Activated gamma-delta T cell (primary cell): ENCODE measurements around the gene CCL3.
"Not testable (repeated sequence)": the region's sequence is repeated elsewhere in the genome, so short reads cannot be mapped to it uniquely, and the experiment has no call there.

Experiments
- DNase-seq: peaks from one replicate; lab custom pipeline; 2025; lab: John Stamatoyannopoulos, UW
- total RNA-seq, 2 donors: gene quantifications; one replicate each; lab custom pipeline; 2026; lab: John Stamatoyannopoulos, UW

The CCL3 gene
- 2.5 to 19.2 reads per million in 2 donors for total RNA-seq

DNA sequence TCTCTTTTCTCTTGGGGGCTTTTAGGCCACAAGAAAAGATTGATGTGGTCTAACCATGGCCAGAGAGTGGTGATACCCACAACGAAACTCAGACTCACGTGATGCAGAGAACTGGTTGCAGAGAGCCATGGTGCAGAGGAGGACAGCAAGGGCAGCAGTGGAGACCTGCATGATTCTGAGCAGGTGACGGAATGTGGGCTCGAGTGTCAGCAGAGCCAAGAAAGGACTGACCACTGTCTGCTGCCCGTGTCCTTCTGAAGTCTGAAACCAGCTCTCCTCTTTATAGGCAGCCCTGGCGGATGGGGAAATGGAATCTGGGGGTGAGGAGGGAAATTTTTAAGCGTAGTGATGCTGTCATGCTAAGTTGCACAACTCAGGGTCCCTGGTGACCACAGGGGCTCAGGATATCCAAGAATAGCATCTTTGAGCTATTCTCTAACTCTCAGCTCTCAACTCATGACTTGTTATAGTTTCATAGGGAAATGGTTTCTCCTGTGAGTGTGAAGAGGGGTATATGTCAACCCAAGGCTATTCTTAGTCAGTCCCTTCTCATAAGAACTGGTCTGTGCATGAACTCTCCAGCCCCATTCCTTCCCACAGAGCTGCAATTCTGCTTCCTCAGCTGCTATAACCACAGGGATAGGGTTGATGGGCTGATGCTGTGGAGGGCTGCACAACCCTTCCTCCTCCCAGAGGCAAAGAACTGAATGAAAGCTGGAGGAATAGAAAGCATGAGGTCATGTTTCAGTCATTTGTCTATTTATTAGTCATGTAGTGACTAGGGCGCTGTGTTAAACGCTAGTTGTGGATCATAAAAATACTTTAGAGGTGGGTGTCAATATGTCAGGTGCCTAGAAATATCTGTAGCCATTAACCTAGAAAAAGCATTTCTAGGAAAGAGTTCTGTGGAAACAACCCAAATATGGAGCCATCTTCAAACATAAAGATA is at the start of gene CCL3:
TSS of gene CCL3 (minus strand) at position 256 of the 949 bp plus-strand sequence. CDS start at position 171, 85 bp downstream.
- DNase-seq, result no peak

GRCh38 chr17:36136439-36136838 is 46.5 kb upstream of the CCL3 start:
- DNase-seq, result no peak

DNA sequence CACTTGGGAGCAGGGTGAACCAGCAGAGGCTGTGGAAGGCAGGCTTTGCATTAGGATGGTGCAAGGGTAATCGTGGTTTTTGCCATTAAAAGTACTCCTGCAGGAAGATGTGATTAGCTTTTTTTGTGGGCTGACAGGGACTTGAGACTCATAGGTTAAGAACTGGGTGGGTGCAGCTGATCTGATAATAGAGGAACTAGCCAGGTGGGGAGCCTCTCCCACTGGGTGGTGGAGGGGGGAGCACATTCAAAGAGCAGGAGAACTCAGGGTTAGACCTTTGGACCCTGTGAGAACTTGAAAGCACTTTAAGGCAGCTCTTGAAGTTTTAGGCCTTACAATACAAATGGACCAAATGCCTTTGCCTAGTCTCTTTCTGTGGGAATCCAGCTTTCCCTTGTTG is 46.1 kb upstream of the CCL3 start:
- no peak for DNase-seq

GRCh38 chr17:36135465-36135864 is 45.5 kb upstream of the CCL3 start:
- no peak for DNase-seq

DNA sequence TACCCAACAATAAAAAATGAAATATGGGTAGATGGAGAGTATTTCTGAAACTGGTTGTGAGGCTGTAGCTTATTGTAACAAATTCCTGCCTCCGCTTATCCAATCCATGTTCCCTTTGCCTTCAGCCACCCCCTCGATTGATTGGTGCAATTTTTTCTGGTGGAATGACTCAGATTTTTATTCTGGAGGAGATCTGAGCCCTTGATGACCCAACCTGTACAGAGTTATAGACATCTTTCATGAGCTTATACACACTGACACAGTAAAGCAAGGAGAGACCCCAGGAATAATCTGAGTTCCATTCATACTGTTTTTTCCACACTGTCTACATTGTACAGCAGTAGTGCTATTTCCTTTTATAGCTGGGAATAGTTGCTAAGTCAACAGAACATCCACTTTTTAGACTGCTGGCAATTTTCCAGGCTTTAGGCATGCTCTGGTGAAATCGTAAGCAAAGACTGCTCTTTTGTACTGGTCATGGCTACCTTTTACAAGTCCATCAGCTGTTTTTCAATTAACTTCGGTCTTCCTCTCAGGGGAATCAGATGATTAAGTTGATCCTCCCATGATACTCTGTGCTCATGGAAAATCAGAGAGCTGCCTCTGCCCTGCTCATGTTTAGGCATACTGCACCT is 43.8 kb upstream of the CCL3 start:
- DNase-seq, result no peak

GRCh38 chr17:36132421-36132831 is 42.5 kb upstream of the CCL3 start:
- DNase-seq, result no peak

DNA sequence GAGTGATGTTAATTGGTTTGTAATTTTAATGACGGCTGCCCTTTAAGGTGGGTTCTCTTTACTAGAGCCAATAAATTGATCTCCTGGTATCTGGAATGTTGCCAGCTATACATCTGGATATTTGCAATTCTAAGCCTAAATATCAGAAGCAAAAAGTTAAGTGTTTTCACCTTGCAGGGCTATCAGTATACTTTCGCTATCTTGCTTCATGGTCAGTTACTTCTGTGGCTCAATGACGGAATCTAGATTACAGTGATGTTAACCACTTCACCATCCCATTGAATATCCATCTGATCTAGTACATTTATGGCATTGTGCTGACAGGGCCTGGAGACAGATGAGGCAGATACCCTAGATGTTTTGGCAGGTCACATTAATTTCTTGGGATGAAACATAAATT is 42.0 kb upstream of the CCL3 start:
- DNase-seq, result no peak

DNA sequence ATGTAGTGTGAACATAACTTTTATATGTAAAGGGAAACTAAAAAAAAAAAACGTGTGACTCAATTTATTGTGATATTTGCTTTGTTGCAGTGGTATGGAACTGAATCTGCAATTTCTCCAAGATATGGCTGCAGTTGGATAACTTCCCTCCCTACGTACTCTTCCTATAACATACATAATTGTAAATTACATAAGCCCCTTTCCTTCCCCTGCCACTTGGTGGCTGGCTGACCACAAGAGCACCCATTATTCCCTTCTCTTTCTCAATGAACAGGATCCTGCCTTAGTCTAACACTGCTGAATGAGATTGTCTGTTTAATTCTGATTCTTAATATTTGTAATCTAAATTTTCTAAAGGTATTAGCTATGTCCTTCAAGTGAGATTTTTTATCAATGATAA is 41.5 kb upstream of the CCL3 start:
- no peak for DNase-seq

- DNase-seq, result no peak
These were observed 40.4 kb upstream of the CCL3 start for GRCh38 chr17:36130346-36130745.

DNA sequence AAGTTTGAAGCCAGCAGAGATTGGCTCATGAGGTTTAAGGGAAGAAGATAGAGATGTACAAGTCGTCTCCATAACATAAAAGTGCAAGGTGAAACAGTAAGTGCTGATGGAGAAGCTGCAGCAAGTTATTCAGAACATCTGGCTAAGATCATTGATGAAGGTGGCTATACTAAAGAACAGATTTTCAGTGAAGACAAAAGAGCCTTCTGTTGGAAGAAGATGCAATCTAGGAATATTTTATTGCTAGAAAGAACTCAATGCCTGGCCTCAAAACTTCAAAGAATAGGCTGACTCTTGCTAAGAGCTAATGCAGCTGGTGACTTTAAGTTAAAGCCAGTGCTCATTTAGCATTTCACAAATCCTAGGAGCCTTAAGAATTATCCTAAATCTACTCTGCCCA is 39.7 kb upstream of the CCL3 start:
- no peak for DNase-seq

- DNase-seq, result no peak
These were observed 38.6 kb upstream of the CCL3 start for GRCh38 chr17:36128411-36128978.

- DNase-seq, result no peak
These were observed 38.0 kb upstream of the CCL3 start for GRCh38 chr17:36127911-36128310.

GRCh38 chr17:36127199-36127893 is 37.4 kb upstream of the CCL3 start:
- no peak for DNase-seq

- DNase-seq, result no peak
These were observed 35.2 kb upstream of the CCL3 start for GRCh38 chr17:36124879-36125824.

DNA sequence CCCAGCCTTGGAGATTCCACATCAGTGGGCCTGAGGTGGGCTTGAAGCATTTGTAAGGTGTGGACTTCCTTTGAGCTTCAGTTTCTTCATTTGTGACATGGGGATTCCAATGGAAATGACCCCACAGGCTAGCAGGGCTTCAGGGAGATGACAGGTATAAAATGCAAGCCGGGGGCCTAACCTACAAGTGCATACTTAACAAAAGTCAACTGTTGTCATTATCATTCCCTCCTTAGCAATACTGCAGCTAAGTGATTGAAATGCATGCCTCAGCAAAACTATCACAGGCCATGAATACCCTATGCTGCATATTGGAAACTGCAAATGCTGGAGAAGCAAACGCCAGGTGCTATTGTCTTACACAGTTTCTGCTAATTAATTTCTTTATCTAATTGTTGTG is 33.5 kb upstream of the CCL3 start:
- no peak for DNase-seq

DNA sequence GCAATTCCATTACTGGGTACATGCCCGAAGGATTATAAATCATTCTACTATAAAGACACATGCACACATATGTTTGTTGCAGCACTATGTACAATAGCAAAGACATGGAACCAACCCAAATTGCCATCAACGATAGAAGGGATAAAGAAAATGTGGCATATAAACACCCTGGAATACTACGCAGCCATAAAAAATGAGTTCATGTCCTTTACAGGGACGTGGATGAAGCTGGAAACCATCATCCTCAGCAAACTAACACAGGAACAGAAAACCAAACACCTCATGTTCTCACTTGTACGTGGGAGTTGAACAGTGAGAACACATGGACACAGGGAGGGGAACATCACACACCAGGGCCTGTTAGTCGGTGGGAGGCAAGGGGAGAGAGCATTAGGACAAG is 31.2 kb upstream of the CCL3 start:
- not testable (repeated sequence) for DNase-seq

DNA sequence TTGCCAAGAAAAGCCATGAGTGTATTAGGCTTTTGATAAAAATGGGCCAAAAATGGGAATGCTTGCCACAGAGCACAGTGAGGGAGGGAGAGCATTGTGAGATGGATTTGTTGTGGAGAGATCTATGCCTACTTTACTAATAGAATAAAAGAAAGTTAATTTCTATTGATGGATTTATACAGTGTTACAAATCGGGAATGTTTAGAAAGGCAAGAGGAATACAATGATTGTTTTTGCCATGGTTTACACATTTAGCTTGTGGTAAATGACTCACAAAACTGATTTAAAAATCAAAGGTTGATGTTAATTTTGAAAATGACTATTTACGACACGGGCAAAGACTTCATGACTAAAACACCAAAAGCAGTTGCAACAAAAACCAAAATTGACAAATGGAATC is 30.3 kb upstream of the CCL3 start:
- no peak for DNase-seq

DNA sequence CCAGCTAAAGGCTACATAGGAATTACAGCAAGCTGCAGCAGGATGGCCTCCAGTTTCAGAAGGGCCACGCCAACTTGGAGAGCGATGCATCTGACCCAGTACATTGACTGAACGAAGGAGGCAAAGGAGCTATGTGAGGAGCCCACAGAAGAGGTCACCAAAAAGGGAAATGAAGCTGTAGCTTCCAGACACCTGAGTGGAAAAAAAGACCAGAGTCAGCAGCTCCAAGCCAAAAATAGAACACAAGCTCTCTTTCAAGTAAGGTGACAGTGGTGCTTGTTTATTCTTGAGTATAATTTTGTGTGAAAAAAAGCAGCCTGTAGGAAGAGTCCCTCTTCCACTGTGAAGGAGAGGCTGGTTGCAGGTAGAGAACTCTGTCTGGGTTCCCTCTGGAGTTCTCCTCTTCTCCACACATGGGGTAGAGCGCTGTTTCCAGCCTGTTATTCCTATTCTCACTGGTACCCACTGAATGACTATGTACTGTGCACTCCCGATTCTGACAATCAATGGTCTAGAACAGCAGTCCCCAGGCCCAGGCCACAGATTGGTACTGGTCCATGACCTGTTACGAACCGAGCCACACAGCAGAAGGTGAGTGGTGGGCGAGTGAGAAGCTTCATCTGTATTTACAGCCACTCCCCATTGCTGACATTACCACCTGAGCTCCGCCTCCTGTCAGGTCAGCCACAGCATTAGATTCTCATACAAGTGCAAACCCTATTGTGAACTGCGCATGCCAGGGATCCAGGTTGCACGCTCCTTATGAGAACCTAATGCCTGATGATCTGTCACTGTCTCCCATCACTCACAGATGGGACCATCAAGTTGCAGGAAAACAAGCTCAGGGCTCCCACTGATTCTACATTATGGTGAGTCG is 28.8 kb upstream of the CCL3 start:
- DNase-seq, result no peak

- DNase-seq, result no peak
These were observed 27.8 kb upstream of the CCL3 start for GRCh38 chr17:36117505-36118382.
